Breast epithelium (tissue), 4 donors: ENCODE data around the gene CALN1. TPM values are rescaled to one million over a fixed set of nuclear protein-coding genes. Genes with fewer than 3 reads are reported as not detected.

Experiments
- DNase-seq, 2 donors: peaks; one replicate each; pipeline ENCODE4 v3.0.0-alpha.2; 2019; ENCODE audit warnings: low spot score in 2 of 2
- H3K27ac ChIP-seq, 2 donors: fragments of 200-600 bp; sonication (generic) in 1 of 2; one replicate each; pipeline ENCODE4 v1.5.1; 2016 to 2019; ENCODE audit warnings: mild to moderate bottlenecking in 1 of 2
- H3K27me3 ChIP-seq, 2 donors: fragments of 200-600 bp; sonication (generic) in 1 of 2; one replicate each; pipeline versions ENCODE4 v1.5.1 to v1.6.0; 2017 to 2019; ENCODE audit warnings: control low read depth in 1 of 2, mild to moderate bottlenecking in 1 of 2
- H3K36me3 ChIP-seq: fragments of 200-600 bp; one replicate; pipeline ENCODE4 v1.5.1; 2019
- H3K4me1 ChIP-seq, 2 donors: fragments of 200-600 bp; sonication (generic); one replicate each; pipeline ENCODE4 v1.5.1; 2016 to 2019; ENCODE audit warnings: control low read depth in 1 of 2
- H3K4me3 ChIP-seq, 3 donors: fragments of 200-600 bp; sonication (generic); 1 replicate in 2 of 3; 2 replicates in 1 of 3; pipeline ENCODE4 v1.5.1; 2016 to 2019; ENCODE audit warnings: mild to moderate bottlenecking in 3 of 3, moderate library complexity in 2 of 3
- H3K9me3 ChIP-seq, 2 donors: fragments of 200-600 bp; sonication (generic) in 1 of 2; one replicate each; pipeline ENCODE4 v1.5.1; 2016 to 2019; ENCODE audit warnings: control low read depth in 1 of 2
- CTCF ChIP-seq, 3 donors: fragments of 450-650 bp; IDR thresholded peaks; one replicate each; pipeline ENCODE4 v1.5.1; 2016 to 2017; ENCODE audit warnings: antibody characterized with exemption in 3 of 3, mild to moderate bottlenecking in 3 of 3, moderate library complexity in 3 of 3
- POLR2A ChIP-seq: fragments of 450-650 bp; IDR thresholded peaks from one replicate; pipeline ENCODE4 v1.6.1; 2016; ENCODE audit warnings: antibody characterized with exemption, mild to moderate bottlenecking, moderate library complexity
- POLR2AphosphoS5 ChIP-seq, 3 donors: sonication (generic); formaldehyde crosslinking; IDR thresholded peaks; one replicate each; pipeline ENCODE4 v1.6.1; 2017; ENCODE audit warnings: antibody characterized with exemption in 3 of 3
- intact Hi-C: fragments of 100-400 bp; cut with DNase I; formaldehyde crosslinking; loops from one replicate; pipeline ENCODE4 v1.15.1; 2023; ENCODE audit warnings: low total_unique reads
- total RNA-seq, 3 donors: library from RNA; depleted of rRNA; stranded (reverse); fragments of >200 nt; gene quantifications; one replicate each; pipeline ENCODE4 v1.1.0, GENCODE V29; 2016

Gene CALN1
- total RNA-seq, 3 donors from 2014 or later: under 0.01 to 0.33 (median 0.15) TPM

GRCh38 chr7:72222136-72222535, 190.0 kb downstream of the CALN1 start:
- intact Hi-C loops: no loop called here
- H3K4me3 ChIP-seq: no peak overlapping the region
- no peaks in the 10 kb centered on the region for H3K36me3 ChIP-seq
- DNase-seq: no peak
- H3K27me3 ChIP-seq: no peaks in the 10 kb centered on the region
- H3K9me3 ChIP-seq: peaks cover 3 to 9% of the 10 kb centered on the region in 2 donors
- TF ChIP-seq POLR2A (no peak), POLR2AphosphoS5 (IDR thresholded peaks at IDR 0.05) (no peak), CTCF (IDR thresholded peaks at IDR 0.05) (no peak)
- H3K27ac ChIP-seq: no peak overlapping the region
- no peaks in the 10 kb centered on the region for H3K4me1 ChIP-seq

- intact Hi-C loops: no loop called here
- Histone ChIP-seq H3K27me3 (no peaks in the 10 kb centered on the region), H3K9me3 (peaks cover 6 to 10% of the 10 kb centered on the region in 2 donors), H3K4me1 (no peaks in the 10 kb centered on the region), H3K36me3 (no peaks in the 10 kb centered on the region), H3K4me3 (no peak overlapping the region), H3K27ac (no peak overlapping the region)
- no peak for TF ChIP-seq POLR2A
- no peak for TF ChIP-seq CTCF (IDR thresholded peaks at IDR 0.05)
- TF ChIP-seq POLR2AphosphoS5 (IDR thresholded peaks at IDR 0.05): no peak
- no peak for DNase-seq
These were observed 192.6 kb downstream of the CALN1 start for GRCh38 chr7:72219500-72219899.

- TF ChIP-seq POLR2AphosphoS5 (IDR thresholded peaks at IDR 0.05) (no peak), CTCF (IDR thresholded peaks at IDR 0.05) (no peak), POLR2A (no peak)
- Histone ChIP-seq H3K27me3 (no peaks in the 10 kb centered on the region), H3K36me3 (no peaks in the 10 kb centered on the region), H3K9me3 (peaks cover 6 to 10% of the 10 kb centered on the region in 2 donors), H3K4me1 (no peaks in the 10 kb centered on the region), H3K27ac (no peak overlapping the region), H3K4me3 (no peak overlapping the region)
- intact Hi-C loops: no loop called here
- DNase-seq: no peak
These were observed 195.0 kb downstream of the CALN1 start for GRCh38 chr7:72217151-72217550.

GRCh38 chr7:72213769-72214168, 198.4 kb downstream of the CALN1 start:
- Histone ChIP-seq H3K4me3 (no peak overlapping the region), H3K27ac (no peak overlapping the region), H3K9me3 (peaks cover 6 to 10% of the 10 kb centered on the region in 2 donors), H3K36me3 (no peaks in the 10 kb centered on the region), H3K4me1 (no peaks in the 10 kb centered on the region), H3K27me3 (no peaks in the 10 kb centered on the region)
- DNase-seq: no peak
- intact Hi-C loops: no loop called here
- TF ChIP-seq CTCF (IDR thresholded peaks at IDR 0.05) (no peak), POLR2A (no peak), POLR2AphosphoS5 (IDR thresholded peaks at IDR 0.05) (no peak)

- DNase-seq: no peak
- H3K27ac ChIP-seq: no peak overlapping the region
- H3K4me3 ChIP-seq: no peak overlapping the region
- H3K4me1 ChIP-seq: no peaks in the 10 kb centered on the region
- H3K36me3 ChIP-seq: no peaks in the 10 kb centered on the region
- TF ChIP-seq POLR2A (no peak), CTCF (IDR thresholded peaks at IDR 0.05) (no peak), POLR2AphosphoS5 (IDR thresholded peaks at IDR 0.05) (no peak)
- H3K27me3 ChIP-seq: no peaks in the 10 kb centered on the region
- H3K9me3 ChIP-seq: peaks cover 6 to 10% of the 10 kb centered on the region in 2 donors
- intact Hi-C loops: no loop called here
These were observed 199.1 kb downstream of the CALN1 start for GRCh38 chr7:72213081-72213480.
